IMR-90 (cell line): ENCODE measurements around the gene C10orf62. TPM values are rescaled to one million over a fixed set of nuclear protein-coding genes. Genes with fewer than 3 reads are reported as not detected.

Experiments used
- ATAC-seq: fragments of 200-7000 bp; cut with Tn5 transposase; 2 replicates; pipeline ENCODE4 v1.9.1; 2020; ENCODE audit warnings: low read depth, mild to moderate bottlenecking, moderate library complexity
- BruUV-seq: library from RNA; stranded (reverse); fragments of 400-500 nt; replicated peaks from 2 replicates; lab custom pipeline; 2021; lab: Mats Ljungman, UMichigan
- CTCF ChIA-PET: fragments of 300-600 bp; formaldehyde crosslinking; extraction: SDS; loops from one replicate; lab custom pipeline; 2021; ENCODE audit warnings: antibody characterized with exemption; lab: Yijun Ruan, JAX
- POLR2A ChIA-PET: fragments of 300-600 bp; sonication (Branson Sonifier 250); formaldehyde crosslinking; loops from one replicate; lab custom pipeline; 2022; ENCODE audit warnings: antibody characterized with exemption; ENCODE audit not compliant: unreplicated experiment; lab: Charles Lee
- DNase-seq: peaks from one replicate; pipeline ENCODE4 v3.0.0; 2013
- H2AFZ ChIP-seq: replicated peaks from 2 replicates; pipeline ENCODE3; 2013; ENCODE audit warnings: low read length, mild to moderate bottlenecking; ENCODE audit not compliant: poor library complexity
- H2AK5ac ChIP-seq: 2 replicates; pipeline ENCODE4 v1.6.1; 2013; ENCODE audit warnings: low read depth, low read length, inconsistent platforms
- H2AK9ac ChIP-seq: replicated peaks from 2 replicates; pipeline ENCODE3; 2013; ENCODE audit warnings: mild to moderate bottlenecking, low read depth, low read length, moderate library complexity; ENCODE audit not compliant: poor library complexity
- H2BK120ac ChIP-seq: 2 replicates; pipeline ENCODE4 v1.6.1; 2013; ENCODE audit warnings: low read depth, low read length, inconsistent platforms
- H2BK15ac ChIP-seq: 3 replicates; pipeline ENCODE4 v1.6.1; 2013; ENCODE audit warnings: low read depth, low read length, inconsistent platforms
- H2BK20ac ChIP-seq: 2 replicates; pipeline ENCODE4 v1.6.1; 2013; ENCODE audit warnings: low read depth, mild to moderate bottlenecking, inconsistent platforms, low read length, moderate library complexity
- H2BK5ac ChIP-seq: 2 replicates; pipeline ENCODE4 v1.6.1; 2013; ENCODE audit warnings: mild to moderate bottlenecking, low read depth, low read length, inconsistent platforms; ENCODE audit not compliant: poor library complexity, severe bottlenecking
- H3K14ac ChIP-seq: replicated peaks from 2 replicates; pipeline ENCODE4 v1.6.1; 2013; ENCODE audit warnings: low read depth, low read length, inconsistent platforms
- H3K18ac ChIP-seq: 2 replicates; pipeline ENCODE4 v1.6.1; 2013; ENCODE audit warnings: low read depth, low read length, control low read depth
- H3K23ac ChIP-seq: 2 replicates; pipeline ENCODE4 v1.6.1; 2013; ENCODE audit warnings: low read depth, low read length, inconsistent platforms
- H3K27ac ChIP-seq: 2 replicates; pipeline ENCODE4 v1.5.1; 2013; ENCODE audit warnings: mild to moderate bottlenecking, control low read depth, low read length; ENCODE audit not compliant: insufficient read depth
- H3K27me3 ChIP-seq: 2 replicates; pipeline ENCODE4 v1.6.1; 2013; ENCODE audit warnings: low read length; ENCODE audit not compliant: control insufficient read depth, insufficient read depth
- H3K36me3 ChIP-seq: 2 replicates; pipeline ENCODE4 v1.6.1; 2013; ENCODE audit warnings: low read length, mixed read lengths; ENCODE audit not compliant: control insufficient read depth, insufficient read depth
- H3K4ac ChIP-seq: 2 replicates; pipeline ENCODE4 v1.6.1; 2013; ENCODE audit warnings: low read depth, low read length, inconsistent platforms
- H3K4me1 ChIP-seq: 2 replicates; pipeline ENCODE4 v1.6.1; 2013; ENCODE audit warnings: low read length, mixed read lengths; ENCODE audit not compliant: control insufficient read depth, insufficient read depth
- H3K4me2 ChIP-seq: 2 replicates; pipeline ENCODE4 v1.6.1; 2013; ENCODE audit warnings: low read depth, mild to moderate bottlenecking, control low read depth, low read length, moderate library complexity
- H3K4me3 ChIP-seq: 2 replicates; pipeline ENCODE4 v1.5.1; 2013; ENCODE audit warnings: low read depth, mild to moderate bottlenecking, control low read depth, low read length, moderate library complexity; ENCODE audit not compliant: insufficient read depth
- H3K56ac ChIP-seq: 2 replicates; pipeline ENCODE4 v1.6.1; 2013; ENCODE audit warnings: low read length, inconsistent platforms; ENCODE audit not compliant: insufficient read depth; ENCODE audit errors: extremely low read depth
- H3K79me1 ChIP-seq, 2 experiments: 2 replicates each; pipeline ENCODE4 v1.6.1; 2013; ENCODE audit warnings: low read length in 2 of 2, inconsistent platforms in 1 of 2, low read depth in 1 of 2
- H3K9ac ChIP-seq: 2 replicates; pipeline ENCODE4 v1.6.1; 2013; ENCODE audit warnings: low read depth, low read length, control low read depth
- H3K9me1 ChIP-seq: 2 replicates; pipeline ENCODE4 v1.6.1; 2013; ENCODE audit warnings: low read length, inconsistent platforms; ENCODE audit not compliant: insufficient read depth
- H3K9me3 ChIP-seq: 2 replicates; pipeline ENCODE4 v1.6.1; 2013; ENCODE audit warnings: low read length; ENCODE audit not compliant: control insufficient read depth, insufficient read depth
- H4K20me1 ChIP-seq: 2 replicates; pipeline ENCODE4 v1.6.1; 2013; ENCODE audit warnings: low read length, inconsistent platforms; ENCODE audit not compliant: insufficient read depth
- H4K5ac ChIP-seq: 2 replicates; pipeline ENCODE4 v1.6.1; 2013; ENCODE audit warnings: mild to moderate bottlenecking, low read depth, low read length, control low read depth
- H4K8ac ChIP-seq, 2 experiments: 2 replicates each; pipeline ENCODE4 v1.6.1; 2013; ENCODE audit warnings: low read depth in 2 of 2, low read length in 2 of 2, control low read depth in 1 of 2, inconsistent platforms in 1 of 2
- H4K91ac ChIP-seq: 2 replicates; pipeline ENCODE4 v1.6.1; 2013; ENCODE audit warnings: low read depth, low read length, inconsistent platforms; ENCODE audit not compliant: insufficient read depth
- BHLHE40 ChIP-seq: fragments of 150-350 bp; IDR thresholded peaks from 2 replicates; pipeline ENCODE4 v1.6.1; 2016; ENCODE audit warnings: mild to moderate bottlenecking, low read depth, low read length
- CEBPB ChIP-seq: IDR thresholded peaks from 2 replicates; pipeline ENCODE4 v1.6.1; 2012; ENCODE audit warnings: low read depth, low read length, improper control_type of control experiment
- FOS ChIP-seq: fragments of 150-350 bp; IDR thresholded peaks from 2 replicates; pipeline ENCODE4 v1.6.1; 2016; ENCODE audit warnings: low read depth, low read length
- MXI1 ChIP-seq: IDR thresholded peaks from 2 replicates; pipeline ENCODE4 v1.6.1; 2012; ENCODE audit warnings: low read depth, mild to moderate bottlenecking, low read length, moderate library complexity, borderline replicate concordance
- NFE2L2 ChIP-seq: fragments of 150-350 bp; IDR thresholded peaks from 2 replicates; pipeline ENCODE4 v1.6.1; 2016; ENCODE audit warnings: low read depth, mild to moderate bottlenecking, low read length
- RAD21 ChIP-seq: IDR thresholded peaks from 2 replicates; pipeline ENCODE4 v1.6.1; 2012; ENCODE audit warnings: low read length, improper control_type of control experiment
- RFX5 ChIP-seq: IDR thresholded peaks from 2 replicates; pipeline ENCODE4 v1.8.0; 2012; ENCODE audit warnings: low read depth, mild to moderate bottlenecking, low read length, moderate library complexity
- WGBS, 2 experiments: methylation state at CpG; one replicate each; pipeline versions ENCODE4 v1.1.5 to v1.1.7; 2013; ENCODE audit warnings: missing lambda C conversion rate in 2 of 2; ENCODE audit not compliant: insufficient read length in 1 of 2; ENCODE audit errors: extremely low coverage in 2 of 2; 5-methylcytosine and 5-hydroxymethylcytosine counted together
- dilution Hi-C: fragments of 300-500 bp; cut with HindIII; formaldehyde crosslinking; loops from one replicate; pipeline ENCODE4 v1.14.3; 2018; ENCODE audit warnings: low sequenced_read_pairs; ENCODE audit not compliant: unreplicated experiment
- in situ Hi-C: fragments of 300-500 bp; cut with MboI; formaldehyde crosslinking; loops from 3 replicates; pipeline ENCODE4 v1.14.3; 2019; ENCODE audit warnings: low sequenced_read_pairs, inconsistent platforms, mixed read lengths
- intact Hi-C: fragments of 100-400 bp; cut with micrococcal nuclease; formaldehyde crosslinking; loops from 2 replicates; pipeline ENCODE4 v1.10.0; 2022
- polyA plus RNA-seq, 3 experiments: library from polyadenylated mRNA; depleted of rRNA; stranded (reverse); fragments of >200 nt; gene quantifications; 2 replicates each; pipeline ENCODE4 v1.2.3, GENCODE V29; 2012; ENCODE audit warnings: low replicate concordance in 1 of 3
- total RNA-seq: library from RNA; depleted of rRNA; stranded (reverse); fragments of >200 nt; gene quantifications from 2 replicates; pipeline ENCODE4 v1.2.3, GENCODE V29; 2012
- TF ChIP-seq, protein P1 (sequence below): conservative IDR thresholded peaks from 2 replicates; pipeline ENCODE4 v1.5.1; 2012; ENCODE audit warnings: mild to moderate bottlenecking, low read depth, low read length, improper control_type of control experiment

C10orf62 gene
- total and polyA plus RNA-seq, 2 of the 4 experiments (the other 2 are of a cell fraction): not detected

DNA sequence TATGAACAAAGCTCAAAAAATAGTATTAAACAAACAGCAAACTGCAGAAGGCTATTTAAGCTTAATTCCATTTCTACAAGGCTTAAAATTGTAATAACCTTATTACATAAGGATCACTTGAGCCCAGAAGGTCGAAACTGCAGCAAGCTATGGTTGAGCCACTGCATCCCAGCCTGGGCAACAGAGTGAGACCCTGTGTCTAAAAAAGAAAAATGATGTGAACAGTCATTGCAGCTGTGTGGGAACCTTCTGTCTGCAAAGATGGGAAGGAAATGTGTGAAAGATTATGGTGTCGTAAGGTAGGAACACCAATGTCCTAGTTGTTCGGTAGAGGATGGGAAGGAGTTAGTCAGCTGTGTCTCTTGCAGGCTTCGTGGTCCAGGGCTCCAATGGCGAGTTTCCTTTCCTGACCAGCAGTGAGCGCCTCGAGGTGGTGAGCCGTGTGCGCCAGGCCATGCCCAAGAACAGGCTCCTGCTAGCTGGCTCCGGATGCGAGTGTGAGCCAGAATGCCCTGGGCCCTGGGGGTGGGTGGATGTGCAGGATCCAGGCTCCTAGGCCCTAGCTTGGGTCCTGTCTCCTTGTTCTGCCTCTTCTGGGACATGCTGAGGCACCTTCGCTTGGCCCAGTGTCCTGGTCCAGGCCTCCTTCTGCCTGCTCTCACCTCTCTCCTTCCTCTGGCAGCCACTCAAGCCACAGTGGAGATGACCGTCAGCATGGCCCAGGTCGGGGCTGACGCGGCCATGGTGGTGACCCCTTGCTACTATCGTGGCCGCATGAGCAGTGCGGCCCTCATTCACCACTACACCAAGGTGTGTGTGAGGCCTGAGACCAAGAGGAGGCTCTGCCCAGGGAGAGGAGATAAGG is 9.1 kb downstream of the C10orf62 start:
- no peak overlapping the region for H2AFZ ChIP-seq
- H3K14ac ChIP-seq: no peak overlapping the region
- H4K91ac ChIP-seq: no peak overlapping the region
- CTCF ChIA-PET: interaction anchor here (0.5 kb wide), 1 partner anchor 1369 kb away, joined by 3 read pairs; no protein-coding TSS in a partner anchor
- no peak overlapping the region for H4K5ac ChIP-seq
- dilution Hi-C loops (no loop called here), intact Hi-C loops (no loop called here), in situ Hi-C loops (no loop called here)
- POLR2A ChIA-PET: no interaction called here
- H3K56ac ChIP-seq: no peak overlapping the region
- no peak overlapping the region for H3K23ac ChIP-seq
- WGBS, 2 experiments: 100% methylated on average over 3 of the region's 19 CpGs; no CpG with 5 or more reads in 1 of the 2 experiments
- H2BK120ac ChIP-seq: no peak overlapping the region
- BruUV-seq: no TSS peak
- H3K27me3 ChIP-seq: no peaks in the 10 kb centered on the region
- H4K8ac ChIP-seq: no peak overlapping the region
- H3K4me2 ChIP-seq: no peak overlapping the region
- H3K4ac ChIP-seq: no peak overlapping the region
- no peak for TF ChIP-seq CEBPB
- TF ChIP-seq RAD21: no peak
- no peak for TF ChIP-seq MXI1
- TF ChIP-seq, protein P1, sequence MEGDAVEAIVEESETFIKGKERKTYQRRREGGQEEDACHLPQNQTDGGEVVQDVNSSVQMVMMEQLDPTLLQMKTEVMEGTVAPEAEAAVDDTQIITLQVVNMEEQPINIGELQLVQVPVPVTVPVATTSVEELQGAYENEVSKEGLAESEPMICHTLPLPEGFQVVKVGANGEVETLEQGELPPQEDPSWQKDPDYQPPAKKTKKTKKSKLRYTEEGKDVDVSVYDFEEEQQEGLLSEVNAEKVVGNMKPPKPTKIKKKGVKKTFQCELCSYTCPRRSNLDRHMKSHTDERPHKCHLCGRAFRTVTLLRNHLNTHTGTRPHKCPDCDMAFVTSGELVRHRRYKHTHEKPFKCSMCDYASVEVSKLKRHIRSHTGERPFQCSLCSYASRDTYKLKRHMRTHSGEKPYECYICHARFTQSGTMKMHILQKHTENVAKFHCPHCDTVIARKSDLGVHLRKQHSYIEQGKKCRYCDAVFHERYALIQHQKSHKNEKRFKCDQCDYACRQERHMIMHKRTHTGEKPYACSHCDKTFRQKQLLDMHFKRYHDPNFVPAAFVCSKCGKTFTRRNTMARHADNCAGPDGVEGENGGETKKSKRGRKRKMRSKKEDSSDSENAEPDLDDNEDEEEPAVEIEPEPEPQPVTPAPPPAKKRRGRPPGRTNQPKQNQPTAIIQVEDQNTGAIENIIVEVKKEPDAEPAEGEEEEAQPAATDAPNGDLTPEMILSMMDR: no peak
- no peak for TF ChIP-seq FOS
- TF ChIP-seq RFX5: no peak
- no peak for TF ChIP-seq NFE2L2
- no peak for TF ChIP-seq BHLHE40
- H3K9ac ChIP-seq: no peak overlapping the region
- no peaks in the 10 kb centered on the region for H3K36me3 ChIP-seq
- no peaks in the 10 kb centered on the region for H3K9me3 ChIP-seq
- H3K9me1 ChIP-seq: peaks cover 9% of the 10 kb centered on the region
- DNase-seq (no peak), ATAC-seq (no peak)
- peaks cover 3% of the 10 kb centered on the region; the same call in 1 of the 2 replicates for H4K20me1 ChIP-seq
- H2BK20ac ChIP-seq: no peak overlapping the region
- no peaks in the 10 kb centered on the region for H3K79me1 ChIP-seq
- no peak overlapping the region for H2BK5ac ChIP-seq
- H3K4me3 ChIP-seq: no peak overlapping the region
- H3K4me1 ChIP-seq: peaks cover 13% of the 10 kb centered on the region
- no peak overlapping the region for H3K27ac ChIP-seq
- no peak overlapping the region for H2BK15ac ChIP-seq
- H3K18ac ChIP-seq: no peak overlapping the region
- H2AK5ac ChIP-seq: 0 out of 2 replicates have a peak overlapping the region, but pooled peaks have one; percentile 1
- no peak overlapping the region for H2AK9ac ChIP-seq
